Ovary (tissue), 9 donors: ENCODE data around the gene PAOX. TPM values are rescaled to one million over a fixed set of nuclear protein-coding genes. Genes with fewer than 3 reads are reported as not detected.
A peak's percentile ranks its signal among the peaks of the same experiment; 100 is the strongest.

Source experiments
- DNase-seq, 5 donors: peaks; one replicate each; pipeline ENCODE4 v3.0.0-alpha.2; 2019 to 2020
- H3K27ac ChIP-seq, 2 donors: fragments of 200-600 bp; one replicate each; pipeline versions ENCODE4 v1.5.1 to v1.8.0; 2019 to 2022
- H3K27me3 ChIP-seq: fragments of 200-600 bp; one replicate; pipeline ENCODE4 v1.8.0; 2022
- H3K36me3 ChIP-seq: fragments of 200-600 bp; sonication (generic); one replicate; pipeline ENCODE4 v1.5.1; 2019
- H3K4me1 ChIP-seq: one replicate; pipeline ENCODE4 v1.8.1; 2013; ENCODE audit warnings: mild to moderate bottlenecking, moderate library complexity; ENCODE audit not compliant: insufficient read depth
- H3K4me3 ChIP-seq: fragments of 200-600 bp; sonication (generic); one replicate; pipeline ENCODE4 v1.5.1; 2017
- H3K9me3 ChIP-seq, 2 donors: fragments of 200-600 bp in 1 of 2; sonication (generic) in 1 of 2; one replicate each; pipeline versions ENCODE4 v1.5.1 to v1.8.1; 2013 to 2019; ENCODE audit warnings: mild to moderate bottlenecking in 1 of 2, moderate library complexity in 1 of 2
- CTCF ChIP-seq, 3 donors: fragments of 450-650 bp in 2 of 3; fragments of 200-600 bp in 1 of 3; IDR thresholded peaks; one replicate each; pipeline versions ENCODE4 v1.5.1 to v1.8.0; 2016 to 2022; ENCODE audit warnings: antibody characterized with exemption in 3 of 3, mild to moderate bottlenecking in 1 of 3
- EP300 ChIP-seq: sonication (generic); formaldehyde crosslinking; IDR thresholded peaks from one replicate; pipeline ENCODE4 v1.6.1; 2017; ENCODE audit warnings: antibody characterized with exemption
- POLR2A ChIP-seq: fragments of 450-650 bp; IDR thresholded peaks from one replicate; pipeline ENCODE4 v1.6.1; 2017; ENCODE audit warnings: antibody characterized with exemption, mild to moderate bottlenecking, moderate library complexity
- WGBS, 3 donors: extraction: QIAGEN DNeasy Blood & Tissue Kit in 1 of 3; methylation state at CpG; one replicate each; pipeline versions ENCODE4 v1.1.5 to v1.1.7; 2013 to 2017; 5-methylcytosine and 5-hydroxymethylcytosine counted together
- intact Hi-C, 4 donors: fragments of 100-400 bp; cut with DNase I; formaldehyde crosslinking; loops; one replicate each; pipeline versions ENCODE4 v1.11.0 to v1.15.1; 2022 to 2023
- polyA plus RNA-seq, 2 donors: library from polyadenylated mRNA; stranded (reverse); fragments of 200-250 nt in 1 of 2; fragments of 350-450 nt in 1 of 2; fragmentation: Illumina TruSeq in 1 of 2; extraction: RNeasy Lipid Tissue Mini Kit (QIAGEN cat#74804) in 1 of 2; gene quantifications; one replicate each; pipeline ENCODE4 v1.2.3, GENCODE V29; 2013 to 2014
- total RNA-seq, 7 donors: library from RNA; depleted of rRNA in 2 of 7; stranded (reverse); fragments of >200 nt in 2 of 7; fragmentation: NEBNext Ultra II Directional in 3 of 7; extraction: Animal tissue kit (Norgen Biotek cat#: 25700) in 3 of 7; gene quantifications; one replicate each; pipeline versions ENCODE4 v1.1.0 to v1.2.4, GENCODE V29; 2016 to 2023
- donor health status: DM: no; HTN: no; CAD: no; lungs with moderate emphysema.
- donor health status: DM: no; HTN: no; CAD: no.
- donor health status: Bipolar disorder and iron deficiency.
- donor health status: DM: yes; HTN: yes; CAD: no.
- donor health status: DM: no; HTN: no; CAD: no.
- donor health status: DM: yes; HTN: yes; CAD: no.

Gene PAOX
- total and polyA plus RNA-seq, 9 donors, result 2.1 to 11.4 (median 8.7) TPM

- TF ChIP-seq CTCF (IDR thresholded peaks at IDR 0.05) (no peak), POLR2A (no peak), EP300 (no peak)
- Histone ChIP-seq H3K4me1 (peaks cover 7% of the 10 kb centered on the region), H3K4me3 (peak within 1 kb of the TSS; percentile 49), H3K27ac (peak within 1 kb of the TSS; percentile 49 to 64), H3K9me3 (no peaks in the 10 kb centered on the region), H3K36me3 (no peaks in the 10 kb centered on the region), H3K27me3 (no peaks in the 10 kb centered on the region)
- 1 to 4% (median 2%) methylated on average over 60 to 83 of the region's 83 CpGs for WGBS, 3 donors
- peak; percentile 58 to 73 (median 61) for DNase-seq
- intact Hi-C loops, result no loop called here
Measured at GRCh38 chr10:133357285-133358161, 21.5 kb upstream of the PAOX start, which contains the start of gene FUOM. Gene FUOM (minus strand): TSS chr10:133358019. CDS start chr10:133358007, 12 bp downstream.

GRCh38 chr10:133358162-133358924 lies 20.7 kb upstream of the PAOX start:
- TF ChIP-seq EP300, result no peak
- no peak for TF ChIP-seq CTCF (IDR thresholded peaks at IDR 0.05)
- no peak for TF ChIP-seq POLR2A
- no peak overlapping the region for H3K27ac ChIP-seq
- H3K4me3 ChIP-seq, result no peak overlapping the region
- H3K9me3 ChIP-seq, result no peaks in the 10 kb centered on the region
- no peaks in the 10 kb centered on the region for H3K36me3 ChIP-seq
- no peaks in the 10 kb centered on the region for H3K27me3 ChIP-seq
- WGBS, 3 donors, result 73 to 83% (median 77%) methylated on average over 35 to 41 of the region's 41 CpGs
- H3K4me1 ChIP-seq, result peaks cover 7% of the 10 kb centered on the region
- intact Hi-C loops, result no loop called here
- DNase-seq, result peak in 4 of 5 donors; percentile 40 to 66 (median 64)

GRCh38 chr10:133358925-133359310 lies 20.1 kb upstream of the PAOX start:
- H3K4me1 ChIP-seq, result peaks cover 7% of the 10 kb centered on the region
- H3K9me3 ChIP-seq, result no peaks in the 10 kb centered on the region
- DNase-seq, result no peak
- no peak overlapping the region for H3K4me3 ChIP-seq
- TF ChIP-seq CTCF (IDR thresholded peaks at IDR 0.05), result no peak
- no peak for TF ChIP-seq POLR2A
- no peak for TF ChIP-seq EP300
- intact Hi-C loops, result no loop called here
- no peak overlapping the region for H3K27ac ChIP-seq
- H3K36me3 ChIP-seq, result no peaks in the 10 kb centered on the region
- no peaks in the 10 kb centered on the region for H3K27me3 ChIP-seq
- WGBS, 3 donors, result 80 to 84% (median 80%) methylated on average over 11 of the region's 11 CpGs

GRCh38 chr10:133359554-133359971 lies 19.5 kb upstream of the PAOX start:
- intact Hi-C loops, result no loop called here
- H3K27me3 ChIP-seq, result no peaks in the 10 kb centered on the region
- H3K4me1 ChIP-seq, result peaks cover 7% of the 10 kb centered on the region
- H3K27ac ChIP-seq, result no peak overlapping the region
- no peak for TF ChIP-seq POLR2A
- TF ChIP-seq EP300, result no peak
- no peak for TF ChIP-seq CTCF (IDR thresholded peaks at IDR 0.05)
- H3K36me3 ChIP-seq, result no peaks in the 10 kb centered on the region
- no peaks in the 10 kb centered on the region for H3K9me3 ChIP-seq
- peak in 1 of 5 donors; percentile 28 for DNase-seq
- WGBS, 3 donors, result 50 to 60% (median 55%) methylated on average over 4 to 6 of the region's 6 CpGs
- H3K4me3 ChIP-seq, result no peak overlapping the region
